H9 (cell line): ENCODE data around the gene CCK. TPM values are rescaled to one million over a fixed set of nuclear protein-coding genes. Genes with fewer than 3 reads are reported as not detected.

Source experiments
- DNase-seq: peaks from one replicate; pipeline ENCODE4 v3.0.0-alpha.2; 2017
- H2AFZ ChIP-seq: one replicate; pipeline ENCODE4 v1.6.1; 2013; ENCODE audit warnings: mild to moderate bottlenecking, low read length, control low read depth, moderate library complexity
- H2AK5ac ChIP-seq: 2 replicates; pipeline ENCODE4 v1.6.1; 2013; ENCODE audit warnings: low read length, control low read depth, mixed read lengths; ENCODE audit not compliant: insufficient read length
- H2BK120ac ChIP-seq: one replicate; pipeline ENCODE4 v1.6.1; 2013; ENCODE audit warnings: low read depth, mild to moderate bottlenecking, low read length, control low read depth, inconsistent platforms; ENCODE audit not compliant: poor library complexity, severe bottlenecking
- H2BK12ac ChIP-seq: 2 replicates; pipeline ENCODE4 v1.6.1; 2013; ENCODE audit warnings: low read length, control low read depth, mixed read lengths, low read depth; ENCODE audit not compliant: insufficient read length
- H2BK15ac ChIP-seq: 2 replicates; pipeline ENCODE4 v1.6.1; 2013; ENCODE audit warnings: low read depth, low read length, control low read depth
- H2BK20ac ChIP-seq: one replicate; pipeline ENCODE4 v1.6.1; 2013; ENCODE audit warnings: low read depth, mild to moderate bottlenecking, low read length, control low read depth, inconsistent platforms; ENCODE audit not compliant: poor library complexity, severe bottlenecking
- H2BK5ac ChIP-seq: 2 replicates; pipeline ENCODE4 v1.6.1; 2013; ENCODE audit warnings: low read length, control low read depth, mixed read lengths; ENCODE audit not compliant: insufficient read length
- H3K14ac ChIP-seq: 2 replicates; pipeline ENCODE4 v1.6.1; 2013; ENCODE audit warnings: low read length, control low read depth; ENCODE audit not compliant: insufficient read depth
- H3K18ac ChIP-seq: 2 replicates; pipeline ENCODE4 v1.6.1; 2013; ENCODE audit warnings: low read depth, mild to moderate bottlenecking, mixed read lengths, low read length, control low read depth; ENCODE audit not compliant: insufficient read length
- H3K23ac ChIP-seq: 2 replicates; pipeline ENCODE4 v1.6.1; 2013; ENCODE audit warnings: low read length, control low read depth, mixed read lengths, low read depth; ENCODE audit not compliant: insufficient read length
- H3K23me2 ChIP-seq: 2 replicates; pipeline ENCODE4 v1.6.1; 2013; ENCODE audit warnings: low read depth, mild to moderate bottlenecking, mixed read lengths, low read length, control low read depth; ENCODE audit not compliant: insufficient read length, poor library complexity, severe bottlenecking
- H3K27ac ChIP-seq: 2 replicates; pipeline ENCODE4 v1.5.1; 2013; ENCODE audit warnings: low read length, control low read depth, mixed read lengths, low read depth; ENCODE audit not compliant: insufficient read length
- H3K27me3 ChIP-seq: 2 replicates; pipeline ENCODE4 v1.6.1; 2013; ENCODE audit warnings: low read length, control low read depth, inconsistent platforms; ENCODE audit not compliant: insufficient read depth
- H3K4ac ChIP-seq: 2 replicates; pipeline ENCODE4 v1.6.1; 2013; ENCODE audit warnings: low read depth, mild to moderate bottlenecking, control low read depth, inconsistent platforms, low read length, moderate library complexity
- H3K4me1 ChIP-seq: 2 replicates; pipeline ENCODE4 v1.6.1; 2013; ENCODE audit warnings: low read length, control low read depth, inconsistent platforms; ENCODE audit not compliant: insufficient read depth
- H3K4me2 ChIP-seq: 2 replicates; pipeline ENCODE4 v1.6.1; 2013; ENCODE audit warnings: low read length, control low read depth, mixed read lengths; ENCODE audit not compliant: insufficient read length, insufficient read depth
- H3K56ac ChIP-seq: 2 replicates; pipeline ENCODE4 v1.6.1; 2013; ENCODE audit warnings: low read depth, mild to moderate bottlenecking, mixed read lengths, low read length, control low read depth; ENCODE audit not compliant: insufficient read length
- H3K79me1 ChIP-seq: 2 replicates; pipeline ENCODE4 v1.6.1; 2013; ENCODE audit warnings: low read depth, mild to moderate bottlenecking, moderate library complexity, low read length, control low read depth, inconsistent platforms; ENCODE audit not compliant: insufficient read depth, poor library complexity, severe bottlenecking
- H3K79me2 ChIP-seq: 2 replicates; pipeline ENCODE4 v1.6.1; 2013; ENCODE audit warnings: low read length, control low read depth, inconsistent platforms; ENCODE audit not compliant: insufficient read depth
- H3K9ac ChIP-seq: 2 replicates; pipeline ENCODE4 v1.6.1; 2013; ENCODE audit warnings: low read length, control low read depth, mixed read lengths; ENCODE audit not compliant: insufficient read length; ENCODE audit errors: extremely low read depth
- H3K9me3 ChIP-seq: one replicate; pipeline ENCODE4 v1.6.1; 2013; ENCODE audit warnings: low read depth, low read length, inconsistent platforms; ENCODE audit not compliant: control insufficient read depth
- H3T11ph ChIP-seq: one replicate; pipeline ENCODE4 v1.6.1; 2013; ENCODE audit warnings: mild to moderate bottlenecking, low read length, control low read depth, inconsistent platforms
- H4K20me1 ChIP-seq: one replicate; pipeline ENCODE4 v1.6.1; 2013; ENCODE audit not compliant: control insufficient read depth, insufficient read length, insufficient read depth
- H4K5ac ChIP-seq: 2 replicates; pipeline ENCODE4 v1.6.1; 2013; ENCODE audit warnings: low read depth, mild to moderate bottlenecking, mixed read lengths, low read length, control low read depth; ENCODE audit not compliant: insufficient read length
- H4K8ac ChIP-seq: replicated peaks from 2 replicates; pipeline ENCODE4 v1.6.1; 2013; ENCODE audit warnings: low read length, control low read depth, mixed read lengths, low read depth; ENCODE audit not compliant: insufficient read length
- H4K91ac ChIP-seq: 2 replicates; pipeline ENCODE4 v1.6.1; 2013; ENCODE audit warnings: low read depth, mild to moderate bottlenecking, moderate library complexity, mixed read lengths, low read length, control low read depth; ENCODE audit not compliant: insufficient read length
- H3K27ac Mint-ChIP-seq, 3 experiments: 2 replicates in 2 of 3; 3 replicates in 1 of 3; pipeline ENCODE4 v1.8.0; 2020 to 2021; ENCODE audit warnings: mixed read lengths in 3 of 3, mild to moderate bottlenecking in 1 of 3, moderate library complexity in 1 of 3
- H3K27me3 Mint-ChIP-seq: 2 replicates; pipeline ENCODE4 v1.8.0; 2021; ENCODE audit warnings: low read depth, mild to moderate bottlenecking, moderate library complexity, mixed read lengths
- H3K36me3 Mint-ChIP-seq, 3 experiments: 2 replicates in 2 of 3; 3 replicates in 1 of 3; pipeline ENCODE4 v1.8.0; 2020 to 2021; ENCODE audit warnings: low read depth in 3 of 3, mixed read lengths in 3 of 3; ENCODE audit not compliant: insufficient read depth in 1 of 3
- H3K4me1 Mint-ChIP-seq, 2 experiments: 2 replicates each; pipeline ENCODE4 v1.8.0; 2020; ENCODE audit warnings: mixed read lengths in 2 of 2
- H3K4me3 Mint-ChIP-seq, 2 experiments: 2 replicates in 1 of 2; 3 replicates in 1 of 2; pipeline ENCODE4 v1.8.0; 2020 to 2021; ENCODE audit warnings: mild to moderate bottlenecking in 2 of 2, mixed read lengths in 2 of 2, moderate library complexity in 1 of 2
- H3K9me3 Mint-ChIP-seq, 2 experiments: 2 replicates in 1 of 2; 3 replicates in 1 of 2; pipeline ENCODE4 v1.8.0; 2020; ENCODE audit warnings: mild to moderate bottlenecking in 2 of 2, mixed read lengths in 2 of 2, moderate library complexity in 1 of 2
- CTCF ChIP-seq: fragments of 200-600 bp; sonication (generic); conservative IDR thresholded peaks from 3 replicates; pipeline ENCODE4 v1.8.0; 2021; ENCODE audit warnings: antibody characterized with exemption, mild to moderate bottlenecking
- WGBS: extraction: QIAGEN DNeasy Blood & Tissue Kit; methylation state at CpG from one replicate; pipeline ENCODE4 v1.1.7; 2013; ENCODE audit warnings: missing lambda C conversion rate, low lambda C conversion rate, mixed read lengths; ENCODE audit not compliant: insufficient read length; ENCODE audit errors: extremely low coverage; 5-methylcytosine and 5-hydroxymethylcytosine counted together
- total RNA-seq: library from RNA; stranded (reverse); gene quantifications from 2 replicates; pipeline ENCODE4 v1.2.1, GENCODE V29; 2021

Gene CCK
- total RNA-seq, 1 experiment from 2014 or later = 0.37 TPM

GRCh38 chr3:42222942-42223693, 42.9 kb downstream of the CCK start:
- Mint-ChIP-seq H3K27ac (no peak overlapping the region), H3K27me3 (no peaks in the 10 kb centered on the region), H3K4me3 (no peak overlapping the region), H3K9me3 (no peaks in the 10 kb centered on the region; a peak in 1 of 5 replicates), H3K36me3 (peaks cover 19 to 44% (median 33%) of the 10 kb centered on the region in 3 experiments; a peak in 6 of 7 replicates), H3K4me1 (peaks cover 0 to 2% of the 10 kb centered on the region in 2 experiments; a peak in 1 of 4 replicates)
- no peak overlapping the region for H3K9ac ChIP-seq
- no peaks in the 10 kb centered on the region for H3K79me1 ChIP-seq
- H4K5ac ChIP-seq = no peak overlapping the region
- H2BK15ac ChIP-seq = no peak overlapping the region
- H3K4me1 ChIP-seq = no peaks in the 10 kb centered on the region
- no peak overlapping the region for H3K4ac ChIP-seq
- H2AFZ ChIP-seq = no peak overlapping the region
- H3K23ac ChIP-seq = no peak overlapping the region
- no peak overlapping the region for H2BK20ac ChIP-seq
- H4K20me1 ChIP-seq = no peaks in the 10 kb centered on the region
- no peak overlapping the region for H3K56ac ChIP-seq
- no peak overlapping the region for H2BK120ac ChIP-seq
- no peaks in the 10 kb centered on the region for H3K79me2 ChIP-seq
- H3K14ac ChIP-seq = no peak overlapping the region
- no peaks in the 10 kb centered on the region for H3K23me2 ChIP-seq
- no peak for TF ChIP-seq CTCF
- no peaks in the 10 kb centered on the region for H3K27me3 ChIP-seq
- H4K91ac ChIP-seq = no peak overlapping the region
- H2BK12ac ChIP-seq = no peak overlapping the region
- no peak for DNase-seq
- no peak overlapping the region for H3T11ph ChIP-seq
- no peak overlapping the region for H3K4me2 ChIP-seq
- H4K8ac ChIP-seq = no peak overlapping the region
- H3K27ac ChIP-seq = no peak overlapping the region
- no CpG with 5 or more reads among the region's 31 CpGs for WGBS
- H3K9me3 ChIP-seq = no peaks in the 10 kb centered on the region
- no peak overlapping the region for H2AK5ac ChIP-seq
- H3K18ac ChIP-seq = no peak overlapping the region
- no peak overlapping the region for H2BK5ac ChIP-seq
